ENCODE data around the gene PCSK2.

PCSK2 gene

GRCh38 chr20:17317341-17317740, 90.5 kb downstream of the PCSK2 start:
- no peaks in the 10 kb centered on the region for H4K20me1 ChIP-seq (ENCODE audit: control insufficient read depth, insufficient read depth, low read depth, low read length)
- H3K9me2 ChIP-seq (replicated peaks; ENCODE audit: control insufficient read depth, low read length): no peaks in the 10 kb centered on the region
- no peaks in the 10 kb centered on the region for H3K9me3 ChIP-seq (ENCODE audit: control insufficient read depth, insufficient read depth, low read length)
- no peak overlapping the region for H3K4me3 ChIP-seq (ENCODE audit: low read length)
- H3K27me3 ChIP-seq (ENCODE audit: control insufficient read depth, low read length): peaks cover 12% of the 10 kb centered on the region; the same call in 1 of the 2 replicates
- no peaks in the 10 kb centered on the region for H3F3A ChIP-seq (ENCODE audit: control insufficient read depth, insufficient read depth)
- TF ChIP-seq EZH2phosphoT487 (IDR thresholded peaks at IDR 0.05; ENCODE audit: borderline replicate concordance, low read length) (no peak), CTCF (IDR thresholded peaks at IDR 0.05; ENCODE audit: low read depth, low read length, poor library complexity, severe bottlenecking) (no peak)
- H3K4me2 ChIP-seq (ENCODE audit: low read length): no peak overlapping the region
- H3K79me2 ChIP-seq (ENCODE audit: control insufficient read depth, low read length): no peaks in the 10 kb centered on the region
- H3K4me1 ChIP-seq (ENCODE audit: control insufficient read depth, low read length): no peaks in the 10 kb centered on the region
- no peak overlapping the region for H3K27ac ChIP-seq (ENCODE audit: low read depth, low read length)
- H3K36me3 ChIP-seq (ENCODE audit: control insufficient read depth, low read length): no peaks in the 10 kb centered on the region

- no peak overlapping the region for H3K4me2 ChIP-seq (ENCODE audit: low read length)
- TF ChIP-seq EZH2phosphoT487 (IDR thresholded peaks at IDR 0.05; ENCODE audit: borderline replicate concordance, low read length): no peak
- TF ChIP-seq CTCF (IDR thresholded peaks at IDR 0.05; ENCODE audit: low read depth, low read length, poor library complexity, severe bottlenecking): no peak
- peaks cover 7% of the 10 kb centered on the region; the same call in 1 of the 2 replicates for H3K27me3 ChIP-seq (ENCODE audit: control insufficient read depth, low read length)
Observed at GRCh38 chr20:17320456-17320855, 93.6 kb downstream of the PCSK2 start.

GRCh38 chr20:17326096-17326495, 99.3 kb downstream of the PCSK2 start:
- Histone ChIP-seq H4K20me1 (ENCODE audit: control insufficient read depth, insufficient read depth, low read depth, low read length) (no peaks in the 10 kb centered on the region), H3K36me3 (ENCODE audit: control insufficient read depth, low read length) (no peaks in the 10 kb centered on the region), H3K27me3 (ENCODE audit: control insufficient read depth, low read length) (no peaks in the 10 kb centered on the region), H3K4me3 (ENCODE audit: low read length) (no peak overlapping the region), H3K9me3 (ENCODE audit: control insufficient read depth, insufficient read depth, low read length) (no peaks in the 10 kb centered on the region), H3K9me2 (replicated peaks; ENCODE audit: control insufficient read depth, low read length) (no peaks in the 10 kb centered on the region), H3K27ac (ENCODE audit: low read depth, low read length) (no peak overlapping the region), H3F3A (ENCODE audit: control insufficient read depth, insufficient read depth) (no peaks in the 10 kb centered on the region), H3K79me2 (ENCODE audit: control insufficient read depth, low read length) (no peaks in the 10 kb centered on the region), H3K4me1 (ENCODE audit: control insufficient read depth, low read length) (no peaks in the 10 kb centered on the region), H3K4me2 (ENCODE audit: low read length) (no peak overlapping the region)
- TF ChIP-seq CTCF (IDR thresholded peaks at IDR 0.05; ENCODE audit: low read depth, low read length, poor library complexity, severe bottlenecking) (no peak), EZH2phosphoT487 (IDR thresholded peaks at IDR 0.05; ENCODE audit: borderline replicate concordance, low read length) (no peak)

More at GRCh38 chr20:17320456-17320855, 93.6 kb downstream of the PCSK2 start:
- no peaks in the 10 kb centered on the region for H3K9me2 ChIP-seq (replicated peaks; ENCODE audit: control insufficient read depth, low read length)
- no peaks in the 10 kb centered on the region for H3K79me2 ChIP-seq (ENCODE audit: control insufficient read depth, low read length)
- no peaks in the 10 kb centered on the region for H3K36me3 ChIP-seq (ENCODE audit: control insufficient read depth, low read length)
- no peaks in the 10 kb centered on the region for H3K9me3 ChIP-seq (ENCODE audit: control insufficient read depth, insufficient read depth, low read length)
- H3K4me1 ChIP-seq (ENCODE audit: control insufficient read depth, low read length): no peaks in the 10 kb centered on the region
- H3K4me3 ChIP-seq (ENCODE audit: low read length): no peak overlapping the region
- H3K27ac ChIP-seq (ENCODE audit: low read depth, low read length): no peak overlapping the region
- no peaks in the 10 kb centered on the region for H3F3A ChIP-seq (ENCODE audit: control insufficient read depth, insufficient read depth)
- H4K20me1 ChIP-seq (ENCODE audit: control insufficient read depth, insufficient read depth, low read depth, low read length): no peaks in the 10 kb centered on the region
